ENCODE measurements around the gene CXorf65.

DNA sequence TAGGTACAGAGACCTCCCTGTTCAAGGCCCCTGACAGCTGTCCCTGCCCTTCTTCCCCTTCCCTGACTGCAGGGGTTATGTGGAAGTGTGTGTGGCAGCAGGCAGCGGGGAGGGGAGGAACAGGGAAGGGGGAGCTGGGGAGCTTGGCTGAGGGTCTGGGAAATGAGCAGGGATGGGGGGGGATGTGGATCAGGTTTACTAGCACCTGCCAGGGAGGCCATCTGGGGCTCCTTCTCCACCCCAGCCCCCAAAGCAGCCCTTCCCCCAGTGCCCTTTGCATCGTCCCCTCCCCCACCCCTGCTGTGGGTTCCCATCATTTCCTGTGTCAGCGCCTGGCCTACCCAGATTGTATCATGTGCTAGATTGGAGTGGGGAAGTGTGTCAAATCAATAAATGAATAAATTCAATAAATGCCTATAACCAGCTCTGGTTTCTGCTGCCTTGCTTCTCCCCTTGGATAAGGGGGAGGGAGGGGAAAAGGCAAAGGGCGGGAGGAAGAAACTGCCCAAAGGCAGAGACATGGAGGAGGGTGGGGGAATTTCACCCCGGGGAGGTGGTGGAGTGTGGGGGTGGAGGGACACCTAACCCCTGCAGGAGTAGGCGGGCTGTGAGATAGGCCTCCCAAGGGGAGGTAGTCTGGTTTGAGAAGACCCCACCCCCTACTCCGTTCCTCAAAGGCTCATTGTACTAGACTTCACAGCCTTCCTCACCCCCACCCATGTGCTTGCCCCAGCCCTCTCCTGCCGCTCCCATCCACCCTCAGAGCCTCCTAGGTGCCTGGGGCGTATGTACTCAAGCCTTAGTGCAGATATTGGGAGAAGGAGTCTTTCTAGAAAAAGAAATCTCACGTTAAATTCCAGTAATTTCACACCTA lies 3.2 kb downstream of the CXorf65 start:
- no peak for TF ChIP-seq POLR2A (IDR thresholded peaks at IDR 0.05; ENCODE audit: low read depth, low read length)
- TF ChIP-seq POLR2AphosphoS5 (IDR thresholded peaks at IDR 0.05; ENCODE audit: low read depth, low read length) = no peak
- no peak for TF ChIP-seq TAF1 (IDR thresholded peaks at IDR 0.05; ENCODE audit: low read depth, low read length)
